ENCODE results near the gene HNMT. TPM values are rescaled to one million over a fixed set of nuclear protein-coding genes. Genes with fewer than 3 reads are reported as not detected.
A peak's percentile ranks its signal among the peaks of the same experiment; 100 is the strongest.

The HNMT gene
- total and polyA plus RNA-seq, 2 of the 13 experiments (the other 11 are each of a cell fraction or from before 2014, with no cell fraction given) = 279 to 309 TPM

DNA sequence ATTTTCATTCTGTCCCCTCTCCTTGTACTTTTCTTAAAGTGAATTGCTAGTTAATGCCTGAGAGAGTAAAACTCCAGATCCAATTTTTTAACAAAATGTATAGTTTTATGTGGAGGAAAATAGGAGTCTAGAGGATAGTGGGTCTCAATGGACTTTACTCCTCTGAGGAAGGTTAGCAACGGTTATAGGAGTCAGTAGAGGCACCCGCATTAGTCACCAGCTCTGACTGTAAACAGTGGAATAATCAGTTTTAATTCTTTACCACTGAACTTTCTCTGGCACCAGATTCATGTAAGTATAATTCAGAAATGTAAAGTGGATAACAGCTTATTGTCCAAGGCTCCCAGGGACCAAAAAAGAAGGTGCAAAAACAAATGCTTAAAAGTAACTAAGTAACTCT lies 38.7 kb upstream of the HNMT start (continued):
- TF ChIP-seq ZNF746 (CRISPR knock-in tag; IDR thresholded peaks at IDR 0.05) (no peak), HNF4A (CRISPR knock-in tag; IDR thresholded peaks at IDR 0.05) (peak; percentile 24; the same call in 1 of the 2 replicates), GATAD2A (CRISPR knock-in tag; IDR thresholded peaks at IDR 0.05) (peak; percentile 29; the same call in 1 of the 2 replicates), THAP7 (CRISPR knock-in tag; IDR thresholded peaks at IDR 0.05) (no peak), CBFB (CRISPR knock-in tag; IDR thresholded peaks at IDR 0.05) (no peak), FOSL2 (CRISPR knock-in tag; IDR thresholded peaks at IDR 0.05) (peak; percentile 74), ZNF790 (CRISPR knock-in tag; IDR thresholded peaks at IDR 0.05; ENCODE audit: borderline replicate concordance) (no peak), GATA4 (IDR thresholded peaks at IDR 0.05; ENCODE audit: borderline replicate concordance, low read depth) (no peak), HOMEZ (CRISPR knock-in tag; IDR thresholded peaks at IDR 0.05; ENCODE audit: low read depth) (peak; percentile 90; the same call in 1 of the 2 replicates)
- TF ChIP-seq, protein P1, sequence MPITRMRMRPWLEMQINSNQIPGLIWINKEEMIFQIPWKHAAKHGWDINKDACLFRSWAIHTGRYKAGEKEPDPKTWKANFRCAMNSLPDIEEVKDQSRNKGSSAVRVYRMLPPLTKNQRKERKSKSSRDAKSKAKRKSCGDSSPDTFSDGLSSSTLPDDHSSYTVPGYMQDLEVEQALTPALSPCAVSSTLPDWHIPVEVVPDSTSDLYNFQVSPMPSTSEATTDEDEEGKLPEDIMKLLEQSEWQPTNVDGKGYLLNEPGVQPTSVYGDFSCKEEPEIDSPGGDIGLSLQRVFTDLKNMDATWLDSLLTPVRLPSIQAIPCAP (CRISPR knock-in tag; IDR thresholded peaks at IDR 0.05; ENCODE audit: low read depth) = no peak

- H3K9ac ChIP-seq (ENCODE audit: insufficient read depth, low read depth, low read length) = no peak overlapping the region
- POLR2A ChIA-PET = interaction anchor here (0.8 to 3.4 kb wide), 7 partner anchors 11 to 41 kb away, joined by 3 to 81 read pairs (median 9); partner anchors contain the start of gene HNMT
- FAIRE-seq (no peak), ATAC-seq (no peak), DNase-seq (ENCODE audit: low spot score) (no peak)
- H3K27ac ChIP-seq (ENCODE audit: extremely low read length, insufficient read depth, low read length) = peak overlapping the region; percentile 81
- no peaks in the 10 kb centered on the region for H3K9me3 ChIP-seq (ENCODE audit: low read length)
- no peak overlapping the region for H3K4me3 ChIP-seq (replicated peaks in 1 of 3; ENCODE audit: insufficient read depth in 1 of 3, low read depth in 2 of 3, low read length in 3 of 3)
- in situ Hi-C loops (cut with HindIII; ENCODE audit: extremely low pct_ligation_motif_present, low pct_unique_long_range_greater_than_20kb) = no loop called here
- no TSS peak for BruUV-seq (replicated peaks)
- CTCF ChIA-PET (ENCODE audit: low intra/inter-chr PET ratio, low total read pairs) = no interaction called here
- no peak overlapping the region for H3K4me2 ChIP-seq (ENCODE audit: low read depth, low read length)
- no peaks in the 10 kb centered on the region for H4K20me1 ChIP-seq (ENCODE audit: insufficient read depth, low read length)
- H3K4me1 ChIP-seq (ENCODE audit: insufficient read depth, low read length) = peaks cover 72% of the 10 kb centered on the region
- no peak overlapping the region for H2AFZ ChIP-seq (ENCODE audit: low read length)
- WGBS (ENCODE audit: low lambda C conversion rate) = 96% methylated on average over 4 of the region's 4 CpGs
- H3K27me3 ChIP-seq (ENCODE audit: control insufficient read depth in 1 of 2, insufficient read depth in 2 of 2, low read length in 2 of 2) = no peaks in the 10 kb centered on the region
- intact Hi-C loops (cut with micrococcal nuclease; ENCODE audit: unreplicated experiment) = no loop called here
- TF ChIP-seq, protein P2, sequence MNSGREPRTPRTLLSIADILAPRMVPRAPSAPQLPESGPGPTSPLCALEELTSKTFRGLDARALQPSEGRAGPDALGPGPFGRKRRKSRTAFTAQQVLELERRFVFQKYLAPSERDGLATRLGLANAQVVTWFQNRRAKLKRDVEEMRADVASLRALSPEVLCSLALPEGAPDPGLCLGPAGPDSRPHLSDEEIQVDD (CRISPR knock-in tag; IDR thresholded peaks at IDR 0.05; ENCODE audit: borderline replicate concordance) = no peak
- 0 out of 2 replicates have a peak, but pooled peaks have one; percentile 10 for TF ChIP-seq ZNF292 (CRISPR knock-in tag; IDR thresholded peaks at IDR 0.05; ENCODE audit: borderline replicate concordance, low read depth)
- TF ChIP-seq, protein P3, sequence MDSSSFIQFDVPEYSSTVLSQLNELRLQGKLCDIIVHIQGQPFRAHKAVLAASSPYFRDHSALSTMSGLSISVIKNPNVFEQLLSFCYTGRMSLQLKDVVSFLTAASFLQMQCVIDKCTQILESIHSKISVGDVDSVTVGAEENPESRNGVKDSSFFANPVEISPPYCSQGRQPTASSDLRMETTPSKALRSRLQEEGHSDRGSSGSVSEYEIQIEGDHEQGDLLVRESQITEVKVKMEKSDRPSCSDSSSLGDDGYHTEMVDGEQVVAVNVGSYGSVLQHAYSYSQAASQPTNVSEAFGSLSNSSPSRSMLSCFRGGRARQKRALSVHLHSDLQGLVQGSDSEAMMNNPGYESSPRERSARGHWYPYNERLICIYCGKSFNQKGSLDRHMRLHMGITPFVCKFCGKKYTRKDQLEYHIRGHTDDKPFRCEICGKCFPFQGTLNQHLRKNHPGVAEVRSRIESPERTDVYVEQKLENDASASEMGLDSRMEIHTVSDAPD (CRISPR knock-in tag; IDR thresholded peaks at IDR 0.05) = 0 out of 2 replicates have a peak, but pooled peaks have one; percentile 13
- no peaks in the 10 kb centered on the region for H3K36me3 ChIP-seq (replicated peaks in 1 of 2; ENCODE audit: control insufficient read depth in 1 of 2, insufficient read depth in 2 of 2, low read length in 2 of 2)
- no peaks in the 10 kb centered on the region for H3K79me2 ChIP-seq (ENCODE audit: insufficient read depth, low read length)
Observed at GRCh38 chr2:137927846-137928245, 36.4 kb upstream of the HNMT start.

All from HepG2 (cell line).